ENCODE data around the gene TPSG1.

Gene TPSG1

DNA sequence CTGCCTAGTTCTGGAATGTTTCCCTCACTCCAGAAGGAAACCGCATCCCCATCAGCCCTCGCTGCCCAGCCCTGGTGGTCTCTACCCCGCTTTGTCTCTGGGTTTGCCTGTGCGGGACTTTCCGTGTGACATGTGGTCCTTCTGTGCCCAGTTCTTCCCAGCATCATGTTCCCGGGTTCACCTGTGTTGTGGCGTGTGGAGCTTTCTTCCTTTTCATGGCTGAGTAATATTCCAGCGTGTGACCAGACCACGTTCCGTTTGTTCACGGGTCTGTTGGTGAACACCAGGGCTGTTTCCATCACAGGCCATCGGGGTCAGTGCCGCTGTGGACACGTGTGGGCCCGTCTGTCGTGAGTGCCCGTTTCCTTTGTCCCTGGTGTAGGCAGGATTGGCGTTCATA, 40.1 kb downstream of the TPSG1 start:
- no peak for DNase-seq (ENCODE audit: low read depth, low spot score)
- H3K4me1 ChIP-seq (ENCODE audit: insufficient read depth, insufficient read length): peaks cover 42% of the 10 kb centered on the region
- H3K9me3 ChIP-seq (ENCODE audit: insufficient read depth, low read length): no peaks in the 10 kb centered on the region
- no peak overlapping the region for H3K9ac ChIP-seq (ENCODE audit: insufficient read length, low read depth)
- H3K4me3 ChIP-seq (ENCODE audit: insufficient read length, low read depth): no peak overlapping the region
- TF ChIP-seq YY1 (IDR thresholded peaks at IDR 0.05; ENCODE audit: insufficient read depth, insufficient read length): no peak
- TF ChIP-seq ZNF274 (IDR thresholded peaks at IDR 0.05; ENCODE audit: low read depth, low read length): no peak
- no peak for TF ChIP-seq SUZ12 (IDR thresholded peaks at IDR 0.05; ENCODE audit: extremely low read depth, insufficient read depth, insufficient read length)
- H3K36me3 ChIP-seq (ENCODE audit: insufficient read depth, insufficient read length, low read length): peaks cover 18% of the 10 kb centered on the region
- H3K27me3 ChIP-seq (ENCODE audit: insufficient read depth, insufficient read length): no peaks in the 10 kb centered on the region

DNA sequence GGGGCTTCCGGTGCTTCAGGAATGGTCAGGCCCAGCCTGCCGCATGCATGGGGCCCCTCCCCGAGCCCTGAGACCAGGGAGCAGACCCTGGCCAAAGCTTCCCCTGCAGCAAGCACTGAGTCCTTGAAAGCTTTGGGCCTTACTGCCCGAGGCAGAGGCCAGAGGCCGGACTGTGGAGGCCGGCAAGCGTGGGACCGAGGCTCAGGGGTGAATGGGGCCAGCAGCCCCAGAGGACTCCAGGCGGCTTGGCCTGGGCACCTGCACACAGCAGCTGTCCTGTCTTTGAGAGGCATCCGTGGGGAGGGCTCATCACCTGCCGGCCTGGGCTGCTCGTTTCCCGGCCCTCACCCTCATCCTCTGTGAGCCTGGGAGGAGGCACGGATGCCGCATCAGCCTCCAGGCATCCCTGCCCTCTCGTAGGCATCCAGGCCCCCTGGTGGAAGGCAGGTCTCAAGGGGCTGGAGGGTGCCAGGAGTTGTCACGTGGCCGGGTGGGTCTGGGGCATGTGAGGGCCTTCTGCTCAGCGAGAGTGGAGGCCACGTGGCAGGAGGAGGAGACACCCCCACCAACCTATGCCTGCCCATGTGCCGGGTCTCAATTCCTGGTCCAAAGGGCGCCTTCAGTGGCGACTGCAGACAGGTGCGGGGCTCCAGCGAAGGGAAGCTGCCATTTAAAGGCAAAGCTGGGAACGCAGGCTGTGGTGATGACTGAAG, 40.8 kb downstream of the TPSG1 start:
- no peak for DNase-seq (ENCODE audit: low read depth, low spot score)
- peaks cover 43% of the 10 kb centered on the region for H3K4me1 ChIP-seq (ENCODE audit: insufficient read depth, insufficient read length)
- no peak for TF ChIP-seq SUZ12 (IDR thresholded peaks at IDR 0.05; ENCODE audit: extremely low read depth, insufficient read depth, insufficient read length)
- TF ChIP-seq ZNF274 (IDR thresholded peaks at IDR 0.05; ENCODE audit: low read depth, low read length): no peak
- no peak for TF ChIP-seq YY1 (IDR thresholded peaks at IDR 0.05; ENCODE audit: insufficient read depth, insufficient read length)
- no peak overlapping the region for H3K9ac ChIP-seq (ENCODE audit: insufficient read length, low read depth)
- H3K4me3 ChIP-seq (ENCODE audit: insufficient read length, low read depth): no peak overlapping the region
- H3K36me3 ChIP-seq (ENCODE audit: insufficient read depth, insufficient read length, low read length): peaks cover 18% of the 10 kb centered on the region
- H3K9me3 ChIP-seq (ENCODE audit: insufficient read depth, low read length): no peaks in the 10 kb centered on the region
- H3K27me3 ChIP-seq (ENCODE audit: insufficient read depth, insufficient read length): no peaks in the 10 kb centered on the region

DNA sequence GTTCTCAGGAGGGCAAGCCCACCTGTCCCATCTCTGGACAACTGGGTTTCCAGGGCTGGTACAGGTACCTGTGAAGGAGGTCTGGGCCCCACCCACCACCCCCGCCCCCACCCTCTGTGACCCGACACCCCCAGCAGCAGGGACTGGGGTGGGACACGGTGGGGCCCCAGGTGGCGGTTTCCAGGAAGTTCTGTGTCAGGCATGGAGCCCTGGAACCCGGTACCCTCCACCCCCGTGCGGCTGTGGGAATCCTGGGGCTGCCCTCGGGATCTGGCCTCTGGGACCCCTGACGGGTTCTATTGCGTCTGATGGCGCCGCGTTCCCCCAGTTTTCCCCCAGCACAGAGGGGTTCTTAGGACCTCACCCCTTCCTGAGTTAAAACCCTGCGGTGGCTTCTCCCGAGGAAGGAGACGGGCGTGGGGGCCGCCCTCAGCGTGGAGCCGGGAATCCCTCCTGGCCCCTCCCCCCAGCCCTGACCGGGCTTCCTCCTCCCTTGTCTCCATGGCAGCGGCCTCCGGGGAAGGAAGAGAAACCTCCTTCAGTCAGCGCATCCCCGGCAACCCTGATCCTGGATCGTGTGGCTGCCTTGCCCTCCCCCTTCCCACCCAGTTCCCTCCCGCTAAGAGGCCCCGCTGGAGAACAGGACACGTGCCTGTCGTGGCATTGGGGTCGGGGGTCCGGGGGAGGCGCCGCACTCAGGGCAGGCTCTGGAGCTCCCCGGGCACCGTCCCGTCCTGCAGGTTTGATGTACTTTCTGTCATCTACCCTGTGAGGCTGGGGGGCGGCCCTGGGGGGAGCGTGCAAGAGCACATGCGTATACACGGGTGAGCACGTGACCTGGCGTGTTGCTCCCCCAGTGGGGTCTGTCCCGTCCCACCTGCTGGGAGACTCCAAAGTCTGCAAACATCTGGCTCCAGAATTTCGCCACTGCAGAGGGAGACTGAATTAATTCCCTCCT, 41.8 kb downstream of the TPSG1 start:
- no peak overlapping the region for H3K4me3 ChIP-seq (ENCODE audit: insufficient read length, low read depth)
- TF ChIP-seq YY1 (IDR thresholded peaks at IDR 0.05; ENCODE audit: insufficient read depth, insufficient read length): no peak
- no peak for TF ChIP-seq ZNF274 (IDR thresholded peaks at IDR 0.05; ENCODE audit: low read depth, low read length)
- no peak for TF ChIP-seq SUZ12 (IDR thresholded peaks at IDR 0.05; ENCODE audit: extremely low read depth, insufficient read depth, insufficient read length)
- H3K9me3 ChIP-seq (ENCODE audit: insufficient read depth, low read length): no peaks in the 10 kb centered on the region
- peaks cover 46% of the 10 kb centered on the region for H3K4me1 ChIP-seq (ENCODE audit: insufficient read depth, insufficient read length)
- H3K27me3 ChIP-seq (ENCODE audit: insufficient read depth, insufficient read length): no peaks in the 10 kb centered on the region
- H3K36me3 ChIP-seq (ENCODE audit: insufficient read depth, insufficient read length, low read length): peaks cover 18% of the 10 kb centered on the region
- DNase-seq (ENCODE audit: low read depth, low spot score): peak; percentile 22
- peak overlapping the region; percentile 36 for H3K9ac ChIP-seq (ENCODE audit: insufficient read length, low read depth)

DNA sequence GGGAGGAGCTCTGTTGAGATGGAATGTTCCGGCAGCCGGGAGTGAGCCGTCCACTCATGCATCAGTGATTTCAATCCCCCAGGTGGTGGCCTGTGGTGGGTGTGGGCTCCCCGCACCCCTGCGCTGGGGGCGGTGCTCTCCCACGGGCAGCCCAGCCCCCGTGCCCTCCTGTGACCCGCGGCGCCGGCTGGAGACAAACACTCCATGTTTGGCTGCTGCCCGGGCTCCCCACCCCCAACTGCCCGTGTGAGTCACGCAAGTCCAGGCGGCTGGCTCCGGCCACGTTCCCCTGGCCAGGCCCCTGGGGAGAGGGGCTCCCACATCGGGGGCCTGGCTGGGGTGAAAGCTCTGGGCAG, 42.8 kb downstream of the TPSG1 start:
- TF ChIP-seq SUZ12 (IDR thresholded peaks at IDR 0.05; ENCODE audit: extremely low read depth, insufficient read depth, insufficient read length) (no peak), YY1 (IDR thresholded peaks at IDR 0.05; ENCODE audit: insufficient read depth, insufficient read length) (no peak), ZNF274 (IDR thresholded peaks at IDR 0.05; ENCODE audit: low read depth, low read length) (no peak)
- DNase-seq (ENCODE audit: low read depth, low spot score): no peak
- Histone ChIP-seq H3K27me3 (ENCODE audit: insufficient read depth, insufficient read length) (no peaks in the 10 kb centered on the region), H3K9me3 (ENCODE audit: insufficient read depth, low read length) (no peaks in the 10 kb centered on the region), H3K4me1 (ENCODE audit: insufficient read depth, insufficient read length) (peaks cover 44% of the 10 kb centered on the region), H3K36me3 (ENCODE audit: insufficient read depth, insufficient read length, low read length) (peaks cover 18% of the 10 kb centered on the region), H3K9ac (ENCODE audit: insufficient read length, low read depth) (peak overlapping the region; percentile 26), H3K4me3 (ENCODE audit: insufficient read length, low read depth) (no peak overlapping the region)

DNA sequence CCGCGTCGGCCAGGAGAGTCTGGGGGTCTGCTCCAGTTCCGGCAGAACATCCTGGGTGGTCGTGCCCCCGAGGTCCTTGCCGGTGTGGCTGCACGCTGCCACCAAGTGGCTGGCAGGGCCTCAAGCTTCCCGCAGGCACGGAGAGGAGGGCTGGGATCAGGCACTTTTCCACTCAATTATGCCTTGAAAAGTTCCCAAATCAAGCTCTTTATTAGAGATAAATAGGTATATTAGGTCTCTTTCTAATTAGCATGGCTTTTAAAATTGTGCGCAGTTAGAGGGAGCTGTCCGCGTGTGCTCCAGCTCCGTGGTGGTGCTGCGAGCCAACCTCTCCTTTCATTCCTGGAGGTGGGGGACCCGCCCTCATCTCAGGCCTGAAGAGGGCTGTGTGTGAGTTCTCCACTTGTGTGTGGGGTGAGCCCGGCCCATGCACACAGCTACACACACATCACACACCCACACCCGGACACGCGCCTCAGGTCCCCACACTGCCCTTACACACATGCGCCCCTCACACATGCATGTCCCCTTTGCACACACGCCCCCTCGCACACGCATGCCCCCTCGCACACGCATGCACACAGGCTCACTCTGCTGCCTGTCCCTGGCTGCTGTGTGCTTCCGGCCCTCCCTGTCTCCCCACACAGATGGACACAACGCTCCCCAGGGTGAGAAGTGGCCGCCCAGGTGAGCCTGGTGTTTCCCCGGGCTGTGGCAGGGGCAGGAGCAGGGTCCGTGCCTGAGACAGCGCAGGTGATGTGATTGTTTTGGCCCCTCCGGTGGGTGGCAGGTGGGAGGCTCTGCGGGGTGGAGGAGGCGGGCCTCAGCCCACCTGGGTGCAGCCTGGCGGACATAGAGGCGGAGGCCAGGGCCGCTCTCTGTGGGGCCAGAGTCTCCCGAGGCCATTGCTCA, 43.4 kb downstream of the TPSG1 start:
- no peak for DNase-seq (ENCODE audit: low read depth, low spot score)
- Histone ChIP-seq H3K9ac (ENCODE audit: insufficient read length, low read depth) (peak overlapping the region; percentile 21), H3K36me3 (ENCODE audit: insufficient read depth, insufficient read length, low read length) (peaks cover 18% of the 10 kb centered on the region), H3K4me3 (ENCODE audit: insufficient read length, low read depth) (no peak overlapping the region), H3K27me3 (ENCODE audit: insufficient read depth, insufficient read length) (no peaks in the 10 kb centered on the region), H3K4me1 (ENCODE audit: insufficient read depth, insufficient read length) (peaks cover 48% of the 10 kb centered on the region), H3K9me3 (ENCODE audit: insufficient read depth, low read length) (no peaks in the 10 kb centered on the region)
- TF ChIP-seq SUZ12 (IDR thresholded peaks at IDR 0.05; ENCODE audit: extremely low read depth, insufficient read depth, insufficient read length) (no peak), YY1 (IDR thresholded peaks at IDR 0.05; ENCODE audit: insufficient read depth, insufficient read length) (no peak), ZNF274 (IDR thresholded peaks at IDR 0.05; ENCODE audit: low read depth, low read length) (no peak)

DNA sequence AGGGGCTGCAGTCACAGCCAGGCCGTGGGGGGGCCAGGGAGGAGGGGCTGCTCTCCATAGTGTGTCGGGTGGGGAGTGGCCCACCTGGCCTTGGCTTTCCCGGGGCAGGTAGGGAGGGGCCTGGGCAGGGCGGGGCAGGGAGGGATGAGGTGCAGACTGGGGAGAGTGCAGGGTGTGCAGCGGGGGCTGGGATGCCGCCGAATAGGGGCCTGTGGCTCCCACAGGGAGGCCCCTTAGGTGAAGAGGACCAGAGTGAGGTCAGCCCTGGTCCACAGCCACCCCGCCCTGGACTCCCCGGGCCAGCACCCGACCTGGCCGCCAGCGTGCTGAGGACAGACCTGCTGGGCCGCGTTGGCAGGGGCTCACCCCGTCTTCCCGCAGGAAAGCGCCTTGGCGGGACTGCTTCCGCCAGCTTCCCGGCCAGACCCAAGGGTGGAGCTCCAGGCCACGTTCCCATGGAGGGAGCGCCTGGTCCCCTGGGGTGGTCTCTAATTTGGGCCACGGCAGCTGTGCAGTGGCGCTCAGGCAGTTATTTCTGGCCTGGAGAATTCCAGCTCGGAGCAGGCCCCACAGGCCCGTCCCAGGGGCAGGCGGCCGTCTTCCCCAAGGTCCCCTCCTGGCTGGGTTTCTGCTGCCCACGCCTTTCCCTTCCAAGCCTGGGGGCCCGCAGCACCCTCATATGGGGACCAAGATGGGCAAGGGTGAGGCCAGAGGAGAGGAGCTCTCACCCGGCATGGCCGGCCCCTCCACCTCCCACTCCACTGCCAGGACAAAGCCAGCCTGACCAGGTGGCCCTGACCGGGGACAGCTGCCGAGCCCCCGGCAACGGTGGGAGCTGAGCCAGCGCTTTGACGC, 44.3 kb downstream of the TPSG1 start:
- Histone ChIP-seq H3K36me3 (ENCODE audit: insufficient read depth, insufficient read length, low read length) (peaks cover 16% of the 10 kb centered on the region), H3K9me3 (ENCODE audit: insufficient read depth, low read length) (no peaks in the 10 kb centered on the region), H3K4me3 (ENCODE audit: insufficient read length, low read depth) (no peak overlapping the region), H3K4me1 (ENCODE audit: insufficient read depth, insufficient read length) (peaks cover 51% of the 10 kb centered on the region), H3K9ac (ENCODE audit: insufficient read length, low read depth) (peak overlapping the region; percentile 21), H3K27me3 (ENCODE audit: insufficient read depth, insufficient read length) (no peaks in the 10 kb centered on the region)
- DNase-seq (ENCODE audit: low read depth, low spot score): no peak
- TF ChIP-seq SUZ12 (IDR thresholded peaks at IDR 0.05; ENCODE audit: extremely low read depth, insufficient read depth, insufficient read length) (no peak), ZNF274 (IDR thresholded peaks at IDR 0.05; ENCODE audit: low read depth, low read length) (no peak), YY1 (IDR thresholded peaks at IDR 0.05; ENCODE audit: insufficient read depth, insufficient read length) (no peak)

Measured in NT2/D1 (cell line).